ENCODE measurements around the gene INSYN1. TPM values are rescaled to one million over a fixed set of nuclear protein-coding genes. Genes with fewer than 3 reads are reported as not detected.

The INSYN1 gene
- total RNA-seq, 1 experiment from 2014 or later, result not detected

- Mint-ChIP-seq H3K27ac (ENCODE audit: unreplicated experiment) (no peak overlapping the region), H3K9me3 (ENCODE audit: low read depth, unreplicated experiment) (no peaks in the 10 kb centered on the region), H3K4me3 (ENCODE audit: low read depth, unreplicated experiment) (no peak overlapping the region), H3K27me3 (ENCODE audit: unreplicated experiment) (peaks cover 42% of the 10 kb centered on the region), H3K36me3 (ENCODE audit: insufficient read depth, unreplicated experiment) (no peaks in the 10 kb centered on the region), H3K4me1 (ENCODE audit: low read depth, unreplicated experiment) (no peaks in the 10 kb centered on the region)
- no TSS peak for BruUV-seq (replicated peaks)
- CTCF ChIA-PET, result interaction anchor here (0.7 kb wide), 1 partner anchor 123 kb away, joined by 3 read pairs; no protein-coding TSS in a partner anchor
- TF ChIP-seq, protein P1, sequence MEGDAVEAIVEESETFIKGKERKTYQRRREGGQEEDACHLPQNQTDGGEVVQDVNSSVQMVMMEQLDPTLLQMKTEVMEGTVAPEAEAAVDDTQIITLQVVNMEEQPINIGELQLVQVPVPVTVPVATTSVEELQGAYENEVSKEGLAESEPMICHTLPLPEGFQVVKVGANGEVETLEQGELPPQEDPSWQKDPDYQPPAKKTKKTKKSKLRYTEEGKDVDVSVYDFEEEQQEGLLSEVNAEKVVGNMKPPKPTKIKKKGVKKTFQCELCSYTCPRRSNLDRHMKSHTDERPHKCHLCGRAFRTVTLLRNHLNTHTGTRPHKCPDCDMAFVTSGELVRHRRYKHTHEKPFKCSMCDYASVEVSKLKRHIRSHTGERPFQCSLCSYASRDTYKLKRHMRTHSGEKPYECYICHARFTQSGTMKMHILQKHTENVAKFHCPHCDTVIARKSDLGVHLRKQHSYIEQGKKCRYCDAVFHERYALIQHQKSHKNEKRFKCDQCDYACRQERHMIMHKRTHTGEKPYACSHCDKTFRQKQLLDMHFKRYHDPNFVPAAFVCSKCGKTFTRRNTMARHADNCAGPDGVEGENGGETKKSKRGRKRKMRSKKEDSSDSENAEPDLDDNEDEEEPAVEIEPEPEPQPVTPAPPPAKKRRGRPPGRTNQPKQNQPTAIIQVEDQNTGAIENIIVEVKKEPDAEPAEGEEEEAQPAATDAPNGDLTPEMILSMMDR (IDR thresholded peaks at IDR 0.05; ENCODE audit: unreplicated experiment), result no peak
- no peak for DNase-seq
- intact Hi-C loops (cut with micrococcal nuclease; ENCODE audit: unreplicated experiment), result no loop called here
Measured at GRCh38 chr15:73756390-73756789, 3.2 kb upstream of the INSYN1 start.

GRCh38 chr15:73755946-73756345 lies 2.8 kb upstream of the INSYN1 start:
- H3K4me3 Mint-ChIP-seq (ENCODE audit: low read depth, unreplicated experiment), result no peak overlapping the region
- DNase-seq, result no peak
- intact Hi-C loops (cut with micrococcal nuclease; ENCODE audit: unreplicated experiment), result no loop called here
- no peaks in the 10 kb centered on the region for H3K9me3 Mint-ChIP-seq (ENCODE audit: low read depth, unreplicated experiment)
- H3K36me3 Mint-ChIP-seq (ENCODE audit: insufficient read depth, unreplicated experiment), result no peaks in the 10 kb centered on the region
- no TSS peak for BruUV-seq (replicated peaks)
- H3K4me1 Mint-ChIP-seq (ENCODE audit: low read depth, unreplicated experiment), result no peaks in the 10 kb centered on the region
- peaks cover 46% of the 10 kb centered on the region for H3K27me3 Mint-ChIP-seq (ENCODE audit: unreplicated experiment)
- H3K27ac Mint-ChIP-seq (ENCODE audit: unreplicated experiment), result no peak overlapping the region
- CTCF ChIA-PET, result interaction anchor here (0.7 kb wide), 1 partner anchor 122 kb away, joined by 3 read pairs; no protein-coding TSS in a partner anchor
- TF ChIP-seq, protein P1 (IDR thresholded peaks at IDR 0.05; ENCODE audit: unreplicated experiment), result no peak

DNA sequence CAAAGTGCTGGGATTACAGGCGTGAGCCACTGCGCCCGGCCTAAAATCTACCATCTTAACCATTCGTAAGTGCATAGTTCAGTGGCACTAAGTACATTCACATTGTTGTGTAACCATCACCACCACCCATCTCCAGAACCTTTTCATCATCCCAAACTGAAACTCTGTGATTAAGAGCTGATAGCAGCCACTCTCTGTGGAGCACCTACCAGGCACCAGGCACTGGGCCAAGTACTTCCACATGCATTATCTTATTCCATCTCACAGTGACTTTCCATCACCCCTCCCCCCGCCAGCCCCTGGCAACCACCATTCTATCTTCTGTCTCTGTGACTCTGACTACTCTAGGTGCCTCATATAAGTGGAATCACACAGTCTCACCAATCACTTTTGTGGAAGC lies 2.3 kb upstream of the INSYN1 start:
- no peaks in the 10 kb centered on the region for H3K4me1 Mint-ChIP-seq (ENCODE audit: low read depth, unreplicated experiment)
- intact Hi-C loops (cut with micrococcal nuclease; ENCODE audit: unreplicated experiment), result no loop called here
- no peak for DNase-seq
- no peaks in the 10 kb centered on the region for H3K9me3 Mint-ChIP-seq (ENCODE audit: low read depth, unreplicated experiment)
- H3K27ac Mint-ChIP-seq (ENCODE audit: unreplicated experiment), result no peak overlapping the region
- no peak overlapping the region for H3K4me3 Mint-ChIP-seq (ENCODE audit: low read depth, unreplicated experiment)
- TF ChIP-seq, protein P1 (IDR thresholded peaks at IDR 0.05; ENCODE audit: unreplicated experiment), result no peak
- H3K36me3 Mint-ChIP-seq (ENCODE audit: insufficient read depth, unreplicated experiment), result no peaks in the 10 kb centered on the region
- BruUV-seq (replicated peaks), result no TSS peak
- peaks cover 51% of the 10 kb centered on the region for H3K27me3 Mint-ChIP-seq (ENCODE audit: unreplicated experiment)
- CTCF ChIA-PET, result no interaction called here

- Mint-ChIP-seq H3K4me3 (ENCODE audit: low read depth, unreplicated experiment) (no peak overlapping the region), H3K36me3 (ENCODE audit: insufficient read depth, unreplicated experiment) (no peaks in the 10 kb centered on the region), H3K9me3 (ENCODE audit: low read depth, unreplicated experiment) (no peaks in the 10 kb centered on the region), H3K27ac (ENCODE audit: unreplicated experiment) (no peak overlapping the region), H3K27me3 (ENCODE audit: unreplicated experiment) (peaks cover 61% of the 10 kb centered on the region), H3K4me1 (ENCODE audit: low read depth, unreplicated experiment) (no peaks in the 10 kb centered on the region)
- no TSS peak for BruUV-seq (replicated peaks)
- intact Hi-C loops (cut with micrococcal nuclease; ENCODE audit: unreplicated experiment), result no loop called here
- CTCF ChIA-PET, result interaction anchor here (0.7 kb wide), 2 partner anchors 174 to 919 kb away, joined by 3 read pairs; no protein-coding TSS in a partner anchor
- no peak for DNase-seq
- TF ChIP-seq, protein P1 (IDR thresholded peaks at IDR 0.05; ENCODE audit: unreplicated experiment), result no peak
Measured at GRCh38 chr15:73754461-73754860, 1.3 kb upstream of the INSYN1 start.
